ENCODE results near the gene SKI.

DNA sequence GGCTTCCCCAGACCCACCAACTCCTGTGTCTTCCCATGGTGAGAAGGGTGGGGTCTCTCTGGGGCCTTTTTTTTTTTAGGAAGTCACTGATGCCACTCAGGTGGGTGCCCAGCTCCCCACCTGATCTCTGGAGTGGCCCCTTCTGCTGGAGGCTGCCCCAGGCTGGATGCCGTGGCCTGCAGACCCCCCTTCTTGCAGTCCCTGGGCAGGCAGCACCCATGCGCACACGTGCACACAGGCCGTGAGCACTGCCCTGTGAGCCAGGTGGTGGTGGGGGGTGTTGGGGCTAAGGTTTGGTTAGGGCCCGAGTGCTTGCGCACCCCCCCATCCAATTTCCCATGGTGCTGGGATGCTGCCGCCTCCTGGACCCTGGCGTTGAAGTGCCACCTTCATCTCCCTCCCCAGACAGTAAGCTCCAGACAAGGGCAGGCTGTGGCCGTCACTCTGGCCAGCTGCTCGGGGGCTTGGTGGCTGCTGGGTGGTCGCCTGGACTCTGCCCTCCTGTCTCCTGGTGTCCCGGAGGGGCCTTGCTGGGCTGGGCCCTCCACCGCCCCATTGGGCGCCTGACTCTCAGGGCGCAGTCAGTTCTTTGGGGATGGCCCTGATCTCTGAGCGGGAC lies 50.6 kb downstream of the SKI start:
- TF ChIP-seq, protein P1, sequence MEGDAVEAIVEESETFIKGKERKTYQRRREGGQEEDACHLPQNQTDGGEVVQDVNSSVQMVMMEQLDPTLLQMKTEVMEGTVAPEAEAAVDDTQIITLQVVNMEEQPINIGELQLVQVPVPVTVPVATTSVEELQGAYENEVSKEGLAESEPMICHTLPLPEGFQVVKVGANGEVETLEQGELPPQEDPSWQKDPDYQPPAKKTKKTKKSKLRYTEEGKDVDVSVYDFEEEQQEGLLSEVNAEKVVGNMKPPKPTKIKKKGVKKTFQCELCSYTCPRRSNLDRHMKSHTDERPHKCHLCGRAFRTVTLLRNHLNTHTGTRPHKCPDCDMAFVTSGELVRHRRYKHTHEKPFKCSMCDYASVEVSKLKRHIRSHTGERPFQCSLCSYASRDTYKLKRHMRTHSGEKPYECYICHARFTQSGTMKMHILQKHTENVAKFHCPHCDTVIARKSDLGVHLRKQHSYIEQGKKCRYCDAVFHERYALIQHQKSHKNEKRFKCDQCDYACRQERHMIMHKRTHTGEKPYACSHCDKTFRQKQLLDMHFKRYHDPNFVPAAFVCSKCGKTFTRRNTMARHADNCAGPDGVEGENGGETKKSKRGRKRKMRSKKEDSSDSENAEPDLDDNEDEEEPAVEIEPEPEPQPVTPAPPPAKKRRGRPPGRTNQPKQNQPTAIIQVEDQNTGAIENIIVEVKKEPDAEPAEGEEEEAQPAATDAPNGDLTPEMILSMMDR (IDR thresholded peaks at IDR 0.05; ENCODE audit: control extremely low read depth in 1 of 3, insufficient read depth in 1 of 3, low read depth in 1 of 3, low read length in 3 of 3) = no peak
- TF ChIP-seq EZH2 (IDR thresholded peaks at IDR 0.05; ENCODE audit: low read depth, low read length, severe bottlenecking) (no peak), ZNF274 (IDR thresholded peaks at IDR 0.05; ENCODE audit: borderline replicate concordance, extremely low read depth, low read length) (no peak), GABPA (IDR thresholded peaks at IDR 0.05; ENCODE audit: borderline replicate concordance, insufficient read depth, low read length) (no peak), JUND (IDR thresholded peaks at IDR 0.05; ENCODE audit: low read length) (no peak)

All from H1 (cell line).